Measurements from ENCODE around the gene ZNF121.
A peak's percentile ranks its signal among the peaks of the same experiment; 100 is the strongest.
"Not testable (repeated sequence)": the region's sequence is repeated elsewhere in the genome, so short reads cannot be mapped to it uniquely, and the experiment has no call there.

The ZNF121 gene

DNA sequence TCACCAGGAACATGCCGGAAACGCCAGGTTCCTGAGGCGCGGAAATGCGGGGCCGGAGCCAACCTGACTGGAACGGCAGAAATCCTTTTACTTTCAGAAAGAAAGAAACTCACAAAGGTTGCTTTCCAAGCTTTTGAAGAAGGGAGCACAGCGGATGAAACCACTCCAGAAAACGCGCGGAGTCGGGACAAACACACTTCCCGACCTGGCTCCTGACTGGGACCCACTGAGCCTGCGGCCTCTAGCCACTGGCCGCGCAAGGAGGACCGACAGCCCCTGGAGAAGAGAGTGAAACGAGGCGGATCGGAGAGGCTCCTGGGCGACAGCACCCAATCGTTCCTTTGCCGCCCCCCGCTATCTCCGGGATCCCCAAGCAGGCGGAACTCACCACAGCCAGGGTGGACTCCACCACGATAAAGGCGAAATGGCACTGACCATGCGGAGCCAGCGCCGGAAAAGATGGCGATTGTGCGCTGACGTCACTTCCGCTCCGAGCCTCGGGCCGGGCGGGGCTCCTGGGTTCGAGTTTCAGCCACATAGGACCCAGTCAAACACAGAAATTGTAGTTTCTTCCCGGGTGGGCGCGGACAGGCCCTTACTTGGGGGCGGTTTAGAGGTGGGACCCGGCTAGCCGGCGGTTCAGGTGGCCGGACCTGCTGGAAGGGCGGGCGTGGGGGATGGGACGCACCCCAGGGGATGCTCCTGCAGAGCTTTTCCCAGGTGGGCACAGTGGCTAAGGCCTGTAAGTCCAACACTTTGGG lies at the start of gene ZNF121:
Gene ZNF121, minus strand, starts transcription at position 432 of the 761 bp plus-strand sequence. CDS start 16,407 bp downstream, outside the sequence.
- DNase-seq (ENCODE audit: low read depth, low spot score), result peak; percentile 94

GRCh38 chr19:9627856-9628255 lies 43.6 kb upstream of the ZNF121 start:
- no peak for DNase-seq (ENCODE audit: low read depth, low spot score)

GRCh38 chr19:9622531-9622930 lies 38.2 kb upstream of the ZNF121 start:
- DNase-seq (ENCODE audit: low read depth, low spot score), result peak; percentile 42

DNA sequence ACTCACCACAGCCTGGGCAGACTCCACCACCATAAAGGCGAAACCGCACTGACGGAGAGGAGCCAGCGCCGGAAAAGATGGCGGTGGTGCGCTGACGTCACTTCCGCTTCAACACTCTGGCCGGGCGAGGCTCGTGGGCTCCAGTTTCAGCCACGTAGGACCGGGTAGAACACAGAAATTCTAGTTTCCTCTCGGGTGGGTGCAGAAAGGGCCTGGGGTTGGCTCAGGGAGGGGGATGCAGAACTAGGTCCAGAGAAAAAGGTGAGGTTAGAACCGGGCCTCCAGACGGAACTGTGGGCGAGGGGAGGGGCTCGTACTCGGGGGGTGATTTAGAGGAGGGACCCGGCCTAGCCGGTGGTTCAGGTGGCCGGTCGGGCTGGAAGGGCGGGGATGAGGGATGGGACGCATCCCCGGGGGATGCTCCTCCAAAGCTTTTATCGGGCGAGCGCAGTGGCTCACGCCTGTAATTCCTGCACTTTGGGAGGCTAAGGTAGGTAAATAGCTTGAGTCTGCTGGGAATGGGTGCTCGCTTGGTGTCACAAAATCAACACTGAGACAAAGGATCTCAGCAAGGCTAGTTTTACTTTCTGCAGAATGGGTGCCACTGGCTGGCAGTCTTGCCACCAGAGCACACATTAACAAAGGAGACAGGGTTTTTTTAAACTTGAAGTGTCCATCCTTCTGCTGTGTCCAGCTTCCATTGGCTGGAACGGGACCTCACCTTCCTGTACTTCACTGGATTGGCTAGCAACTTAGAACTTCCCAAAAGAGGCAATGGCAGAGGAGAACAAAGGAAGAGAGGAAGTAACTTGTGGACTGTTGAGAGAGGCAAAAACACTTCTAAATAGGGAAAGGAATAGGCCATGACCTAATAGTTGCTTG lies 37.1 kb upstream of the ZNF121 start, which contains the start of gene ZNF561:
Gene ZNF561, minus strand, starts transcription at position 77 of the 882 bp plus-strand sequence. CDS start 1,776 bp downstream, outside the sequence.
- peak; percentile 97 for DNase-seq (ENCODE audit: low read depth, low spot score)

GRCh38 chr19:9620842-9621155 lies 36.5 kb upstream of the ZNF121 start:
- DNase-seq (ENCODE audit: low read depth, low spot score), result no peak

DNA sequence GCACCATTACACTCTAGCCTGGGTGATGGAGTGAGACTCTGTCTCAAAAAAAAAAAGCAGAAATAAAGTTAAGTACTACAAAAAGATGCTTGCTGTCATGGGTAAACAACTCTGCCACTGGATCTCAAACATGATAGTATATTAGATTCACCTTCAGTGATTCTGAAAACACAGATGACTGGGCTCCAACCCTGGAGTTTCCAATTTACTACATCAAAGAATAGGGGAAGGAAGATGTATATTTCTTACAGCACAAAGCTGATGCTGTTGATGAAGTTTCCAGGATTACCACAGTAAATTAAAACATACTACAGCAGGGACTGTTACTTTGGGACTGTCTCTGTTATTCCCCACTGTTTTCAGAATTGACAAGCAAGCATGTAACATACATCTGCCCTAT lies 31.5 kb upstream of the ZNF121 start:
- no peak for DNase-seq (ENCODE audit: low read depth, low spot score)

GRCh38 chr19:9610484-9611113 lies 26.3 kb upstream of the ZNF121 start:
- DNase-seq (ENCODE audit: low read depth, low spot score), result no peak

- no peak for DNase-seq (ENCODE audit: low read depth, low spot score)
Observed at GRCh38 chr19:9608912-9609311, 24.6 kb upstream of the ZNF121 start.

DNA sequence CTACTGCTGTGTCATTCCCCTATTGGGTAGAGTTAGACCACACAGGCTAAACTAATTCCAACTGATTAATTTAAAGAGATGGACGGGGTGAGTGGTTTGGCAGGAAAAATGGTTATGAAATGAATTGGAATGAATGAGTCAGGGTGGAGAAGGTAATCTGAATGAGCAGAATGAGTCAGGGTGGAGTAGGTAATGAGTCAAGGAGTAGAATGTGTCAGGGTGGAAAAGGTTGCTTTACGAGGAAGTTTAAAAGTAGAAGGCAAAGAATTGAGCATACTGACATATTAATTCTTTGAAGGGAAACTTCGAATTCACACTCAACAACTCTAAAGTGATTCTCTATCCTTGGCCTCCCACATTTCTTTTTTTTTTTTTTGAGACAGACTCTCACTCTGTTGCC lies 12.7 kb upstream of the ZNF121 start:
- DNase-seq (ENCODE audit: low read depth, low spot score), result peak; percentile 48

GRCh38 chr19:9586764-9587163 lies 2.5 kb upstream of the ZNF121 start:
- peak; percentile 69 for DNase-seq (ENCODE audit: low read depth, low spot score)

DNA sequence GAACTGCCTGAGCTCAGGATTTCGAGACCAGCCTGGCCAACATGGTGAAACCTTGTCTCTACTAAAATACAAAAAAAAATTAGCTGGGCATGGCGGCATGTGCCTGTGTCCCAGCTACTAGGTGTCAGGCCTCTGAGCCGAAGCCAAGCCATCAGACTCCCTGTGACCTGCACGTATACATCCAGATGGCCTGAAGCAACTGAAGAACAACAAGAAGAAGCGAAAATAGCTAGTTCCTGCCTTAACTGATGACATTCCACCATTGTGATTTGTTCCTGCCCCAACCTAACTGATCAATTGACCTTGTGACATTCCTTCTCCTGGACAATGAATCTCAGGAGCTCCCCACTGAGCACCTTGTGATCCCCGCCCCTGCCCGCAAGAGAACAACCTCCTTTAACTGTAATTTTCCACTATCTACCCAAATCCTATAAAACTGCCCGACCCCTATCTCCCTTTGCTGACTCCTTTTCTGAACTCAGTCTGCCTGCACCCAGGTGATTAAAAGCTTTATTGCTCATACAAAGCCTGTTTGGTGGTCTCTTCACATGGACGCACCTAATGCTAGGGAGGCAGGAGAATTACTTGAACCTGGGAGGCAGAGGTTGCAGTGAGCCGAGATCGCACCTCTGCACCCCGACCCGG lies 2.1 kb downstream of the ZNF121 start:
- not testable (repeated sequence) for DNase-seq (ENCODE audit: low read depth, low spot score)

- DNase-seq (ENCODE audit: low read depth, low spot score), result no peak
Observed at GRCh38 chr19:9580728-9581127, 3.6 kb downstream of the ZNF121 start.

DNA sequence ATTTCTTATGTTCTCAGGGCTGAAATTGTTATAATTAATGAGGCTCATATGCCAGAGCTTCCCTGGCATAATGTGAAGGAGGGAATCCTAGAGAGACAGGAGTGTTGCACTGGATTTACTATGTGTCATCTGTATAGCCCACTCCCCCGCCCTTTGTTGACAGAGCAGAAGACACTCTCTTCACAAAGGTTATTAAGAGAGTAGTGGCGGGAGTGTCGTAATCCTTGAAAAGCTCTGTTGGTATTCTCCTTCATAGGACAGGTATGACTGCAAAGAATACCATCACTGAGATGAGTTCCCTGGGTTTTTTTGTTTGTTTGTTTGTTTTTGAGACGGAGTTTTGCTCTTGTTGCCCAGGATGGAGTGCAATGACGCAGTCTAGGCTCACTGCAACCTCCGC lies 14.0 kb downstream of the ZNF121 start:
- no peak for DNase-seq (ENCODE audit: low read depth, low spot score)

- no peak for DNase-seq (ENCODE audit: low read depth, low spot score)
Observed at GRCh38 chr19:9566729-9567128, 17.6 kb downstream of the ZNF121 start.

- DNase-seq (ENCODE audit: low read depth, low spot score), result no peak
Observed at GRCh38 chr19:9565900-9566705, 18.2 kb downstream of the ZNF121 start.

GRCh38 chr19:9552536-9553274 lies 31.6 kb downstream of the ZNF121 start:
- DNase-seq (ENCODE audit: low read depth, low spot score), result no peak

GRCh38 chr19:9547870-9548269 lies 36.4 kb downstream of the ZNF121 start:
- DNase-seq (ENCODE audit: low read depth, low spot score), result no peak

DNA sequence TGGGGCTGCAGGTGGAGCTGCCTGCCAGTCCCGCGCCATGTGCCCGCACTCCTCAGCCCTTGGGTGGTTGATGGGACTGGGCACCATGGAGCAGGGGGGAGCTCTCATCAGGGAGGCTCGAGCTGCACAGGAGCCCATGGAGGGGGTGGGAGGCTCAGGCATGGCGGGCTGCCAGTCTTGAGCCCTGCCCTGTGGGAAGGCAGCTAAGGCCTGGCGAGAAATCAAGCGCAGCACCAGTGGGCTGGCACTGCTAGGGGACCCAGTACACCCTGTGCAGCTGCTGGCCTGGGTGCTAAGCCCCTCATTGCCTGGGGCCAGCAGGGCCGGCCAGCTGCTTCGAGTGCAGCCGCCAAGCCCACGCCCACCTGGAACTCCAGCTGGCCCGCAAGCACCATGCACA lies 43.0 kb downstream of the ZNF121 start:
- DNase-seq (ENCODE audit: low read depth, low spot score), result not testable (repeated sequence)

DNA sequence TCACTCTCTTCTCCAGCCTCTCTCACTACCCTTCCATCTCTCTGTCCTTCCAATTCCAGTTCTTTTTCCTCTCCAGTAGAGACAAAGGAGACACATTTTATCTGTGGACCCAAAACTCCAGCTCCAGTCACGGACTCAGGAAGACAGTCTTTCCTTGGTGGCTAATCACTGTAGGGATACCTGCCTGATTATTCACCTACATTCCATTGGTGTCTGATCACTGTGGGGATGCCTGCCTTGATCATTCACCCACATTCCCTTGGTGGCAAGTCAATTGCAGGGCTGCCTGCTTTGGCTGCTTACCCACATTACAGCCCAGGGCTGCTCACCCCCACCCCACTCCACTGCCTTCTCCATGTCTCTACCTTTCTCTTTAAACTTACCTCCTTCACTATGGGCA lies 44.4 kb downstream of the ZNF121 start:
- peak; percentile 2 for DNase-seq (ENCODE audit: low read depth, low spot score)

- DNase-seq (ENCODE audit: low read depth, low spot score), result not testable (repeated sequence)
Observed at GRCh38 chr19:9539201-9539600, 45.1 kb downstream of the ZNF121 start.
